Activated naive CD4-positive, alpha-beta T cell treated with anti-CD3 and anti-CD28 coated beads, Interleukin-2, amount 50 U/mL, for 16 hours (primary cell): Measurements from ENCODE around the gene KCNJ10.

Source experiments
- DNase-seq: peaks from one replicate; pipeline ENCODE4 v3.0.0-alpha.2; 2020

The KCNJ10 gene

DNA sequence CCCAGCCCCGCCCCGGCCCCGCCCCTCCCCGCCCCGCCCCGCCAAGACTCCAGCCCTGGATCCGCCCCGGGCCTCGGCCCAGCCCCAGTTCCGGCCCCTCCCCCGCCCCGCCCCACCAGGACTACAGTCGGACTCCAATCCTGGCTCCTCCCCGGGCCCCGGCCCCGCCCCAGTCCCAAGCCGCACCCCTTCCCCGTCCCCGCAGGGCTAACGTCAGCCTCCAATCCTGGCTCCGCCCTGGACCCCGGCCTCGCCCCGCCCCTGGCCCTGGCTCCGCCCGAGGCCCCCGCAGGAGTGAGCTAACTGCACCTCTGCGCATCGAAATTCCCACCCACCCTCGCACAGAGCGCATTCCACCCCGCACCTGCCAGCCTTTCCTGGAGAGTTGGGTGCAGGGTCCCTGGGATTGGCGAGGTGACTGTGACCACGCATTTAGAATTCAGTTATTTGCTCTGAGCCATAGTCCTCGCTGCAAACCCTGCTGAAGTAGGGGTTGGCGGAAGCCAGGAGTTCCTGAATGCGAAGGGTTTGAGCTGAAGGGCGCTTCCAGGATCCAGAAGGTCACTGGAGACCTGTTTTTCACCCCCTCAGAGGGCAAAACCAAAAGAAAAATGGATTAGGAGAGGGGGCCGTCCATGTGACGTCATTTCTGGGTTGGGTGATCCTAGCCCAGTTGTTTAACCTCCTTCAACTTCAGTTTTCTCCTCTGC is 29.0 kb upstream of the KCNJ10 start:
- peak; percentile 98 for DNase-seq

DNA sequence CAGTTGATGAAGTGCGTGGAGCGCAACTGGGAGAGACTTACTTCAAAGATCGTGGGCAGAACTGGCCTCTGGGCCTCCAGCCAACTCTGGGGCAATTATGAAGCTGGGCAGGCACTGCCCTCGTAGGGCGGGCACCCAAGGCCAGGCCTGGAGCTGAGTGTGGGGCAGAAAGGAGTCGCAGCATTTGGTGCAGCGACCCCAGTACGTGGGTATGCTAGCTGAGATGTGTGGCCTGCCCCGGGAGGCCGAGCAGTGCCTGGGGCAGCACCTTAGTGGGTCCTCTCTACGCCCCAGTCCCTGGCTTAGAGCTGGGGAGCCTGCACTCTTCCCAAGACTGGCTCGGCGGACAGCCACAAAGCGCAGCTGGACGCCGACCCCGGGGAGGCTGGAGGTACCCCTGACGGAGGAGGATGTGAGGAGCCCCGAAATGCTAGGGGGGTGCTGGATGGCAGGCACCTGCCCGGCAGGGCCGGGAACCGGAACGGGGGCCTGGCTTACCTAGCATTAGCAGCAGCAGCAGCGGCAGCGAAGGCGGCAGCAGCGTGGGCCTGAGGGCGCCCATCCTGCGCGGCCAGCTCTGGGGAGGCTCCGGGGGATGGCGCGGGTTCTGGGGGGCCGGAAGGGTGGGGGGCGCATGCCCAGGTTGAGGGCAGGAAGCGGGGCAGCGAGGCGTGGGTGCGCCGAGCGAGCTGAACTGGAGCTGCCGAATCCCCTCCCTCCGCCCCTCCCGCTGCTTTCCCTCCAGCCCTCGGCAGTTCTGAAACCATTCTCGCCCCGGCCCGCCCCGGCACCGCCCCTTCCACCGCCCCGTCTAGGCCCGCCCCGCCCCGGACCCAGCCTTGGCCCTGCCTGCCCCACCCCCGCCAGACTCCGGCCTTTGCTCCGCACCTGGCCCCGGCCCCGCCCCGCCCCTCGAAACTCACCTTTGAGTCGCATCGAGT is 28.2 kb upstream of the KCNJ10 start, which contains the start of gene IGSF8:
Gene IGSF8, minus strand, starts transcription at position 709 of the 941 bp plus-strand sequence. Its CDS starts 147 bp downstream, at position 562.
- DNase-seq, result peak; percentile 86

DNA sequence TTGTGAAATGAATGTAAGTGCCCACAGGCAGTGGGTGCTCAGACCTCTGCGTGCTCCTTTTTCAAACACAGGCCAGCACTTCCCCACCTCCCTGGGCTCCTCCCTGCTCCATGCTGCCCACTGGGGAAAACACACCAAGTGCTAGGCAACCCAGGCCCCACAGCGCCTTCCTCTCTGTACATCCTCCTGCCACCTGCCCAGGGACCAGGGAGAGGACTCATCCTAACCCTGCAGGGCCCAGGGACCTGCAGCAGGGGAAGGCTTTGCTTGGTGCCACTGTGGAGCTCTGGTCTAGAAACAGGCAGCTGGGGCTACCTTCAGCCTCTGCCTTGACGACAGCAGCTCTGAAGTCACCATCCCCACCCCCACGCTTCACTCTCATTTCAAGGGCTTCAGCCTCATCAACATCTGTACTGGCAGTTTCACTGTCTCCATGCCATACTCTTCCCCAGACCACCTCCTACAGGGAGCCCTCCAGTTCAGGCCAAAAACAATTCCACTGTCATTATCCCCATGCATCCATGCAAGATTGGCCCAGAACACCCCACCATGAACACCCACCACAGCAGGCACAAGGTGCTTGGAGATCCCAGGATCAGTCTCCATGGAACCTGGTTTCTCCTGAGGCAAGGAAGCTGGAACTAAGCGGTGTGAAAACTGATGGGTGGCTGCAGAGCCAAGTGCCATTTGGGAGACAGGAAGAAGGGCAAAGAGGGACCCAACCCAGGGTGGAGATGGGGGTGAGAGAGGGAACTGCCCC is 27.4 kb upstream of the KCNJ10 start:
- DNase-seq, result peak; percentile 40

DNA sequence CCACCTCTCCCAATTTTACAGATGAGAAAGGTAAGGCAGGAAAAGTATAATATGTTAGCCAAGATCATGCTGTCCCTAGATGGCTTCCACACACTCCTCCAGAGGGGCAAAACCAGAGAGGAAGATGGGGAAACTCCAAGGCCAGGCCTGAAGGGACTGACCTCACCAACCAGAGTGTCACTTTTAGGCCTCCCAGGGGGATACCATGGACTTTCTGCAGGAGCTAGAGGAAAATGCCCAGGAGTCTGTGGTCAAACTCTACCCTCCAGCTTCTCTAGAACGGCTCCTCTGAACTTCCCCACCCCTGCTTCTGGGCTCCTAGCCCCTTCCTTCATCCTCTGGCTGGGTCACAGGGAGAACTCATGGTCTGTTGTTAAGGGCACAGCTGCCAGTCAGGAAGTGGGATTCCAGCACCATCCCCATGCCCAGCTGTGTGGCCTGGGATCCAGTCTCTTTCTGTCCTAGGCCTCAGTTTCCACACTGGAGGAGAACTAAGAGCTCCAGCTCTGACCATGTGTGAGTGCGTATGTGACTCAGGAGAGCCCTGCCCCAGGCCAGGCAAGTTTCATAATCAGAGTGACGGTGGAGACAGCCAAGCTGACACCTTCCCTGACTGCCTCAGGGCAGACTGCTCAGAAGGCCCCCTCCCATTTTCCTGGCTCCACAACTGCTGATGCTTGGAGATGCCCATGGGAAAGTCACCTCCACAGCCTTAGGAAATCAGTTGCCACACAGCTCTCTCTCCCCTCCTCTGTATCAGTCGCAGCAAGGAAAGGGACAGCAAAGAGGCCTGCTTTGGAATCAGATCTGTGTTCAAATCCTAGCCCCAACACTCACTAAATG is 26.5 kb upstream of the KCNJ10 start:
- DNase-seq, result no peak

DNA sequence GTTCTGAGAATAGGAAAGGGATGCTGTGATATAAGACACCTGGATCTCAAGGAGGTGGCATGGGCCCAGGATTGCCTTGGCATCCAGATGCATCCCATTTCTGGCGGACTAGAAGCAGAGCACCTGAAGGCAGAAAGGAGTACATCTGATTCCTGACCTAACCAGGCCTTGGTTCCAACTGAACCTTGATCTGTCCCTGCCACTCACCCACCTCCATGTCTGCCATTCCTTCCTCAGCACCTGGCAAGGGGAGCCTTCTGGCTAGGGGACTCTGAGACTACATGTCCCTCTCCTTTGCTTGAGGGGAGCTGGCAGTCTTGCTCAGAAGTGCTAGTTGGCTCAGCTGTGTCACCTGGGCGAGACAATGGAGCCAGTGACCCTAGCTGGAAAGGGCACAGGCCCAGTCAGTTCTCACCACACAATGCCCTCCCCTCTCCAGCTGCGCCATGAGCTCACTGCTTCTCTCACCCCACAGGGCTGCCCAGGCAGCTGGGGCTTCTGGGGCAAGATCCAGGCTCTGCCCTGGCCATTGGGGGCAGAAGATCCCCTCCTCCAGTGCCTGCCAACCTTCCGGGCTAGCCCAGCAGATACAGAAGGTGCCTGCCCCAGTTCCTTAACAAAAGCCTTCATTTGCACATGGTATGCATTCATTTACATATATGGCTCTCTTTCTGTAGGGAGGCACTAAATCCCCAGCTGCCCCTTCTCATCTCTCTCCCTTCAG is 25.6 kb upstream of the KCNJ10 start:
- no peak for DNase-seq

GRCh38 chr1:160094806-160095205 is 24.8 kb upstream of the KCNJ10 start:
- DNase-seq, result no peak

GRCh38 chr1:160094291-160094625 is 24.3 kb upstream of the KCNJ10 start:
- no peak for DNase-seq

- DNase-seq, result no peak
These were observed 23.8 kb upstream of the KCNJ10 start for GRCh38 chr1:160093624-160094290.

GRCh38 chr1:160093069-160093395 is 23.1 kb upstream of the KCNJ10 start:
- no peak for DNase-seq

GRCh38 chr1:160092366-160093068 is 22.6 kb upstream of the KCNJ10 start:
- DNase-seq, result no peak

DNA sequence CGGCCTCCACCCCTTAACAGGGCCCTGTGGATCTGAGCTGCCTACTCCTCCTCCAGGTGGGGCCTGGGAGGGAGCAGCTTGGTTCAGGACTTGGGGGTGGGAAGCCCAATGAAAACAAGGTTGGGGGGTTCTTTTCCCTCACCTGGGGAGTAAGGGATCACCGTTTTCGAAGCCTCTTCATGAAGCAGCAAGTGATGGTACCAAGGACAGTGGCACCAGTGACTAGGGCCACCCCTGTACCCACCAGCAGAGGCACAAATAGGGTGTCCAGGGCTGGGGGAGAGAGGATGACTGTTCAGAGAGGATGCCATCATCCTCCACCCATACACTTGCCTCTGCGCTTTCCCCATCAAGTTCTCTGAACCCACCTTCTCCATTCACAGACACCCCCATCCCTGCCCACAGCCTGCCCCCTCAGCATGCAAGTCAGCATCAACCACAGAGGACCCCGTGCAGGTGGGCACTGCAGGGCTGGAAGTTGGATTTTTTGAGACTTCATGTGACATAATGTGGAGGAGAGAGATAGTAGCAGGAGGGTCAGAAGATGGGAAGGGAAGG is 21.8 kb upstream of the KCNJ10 start:
- DNase-seq, result no peak

- DNase-seq, result no peak
These were observed 20.8 kb upstream of the KCNJ10 start for GRCh38 chr1:160090760-160091159.

DNA sequence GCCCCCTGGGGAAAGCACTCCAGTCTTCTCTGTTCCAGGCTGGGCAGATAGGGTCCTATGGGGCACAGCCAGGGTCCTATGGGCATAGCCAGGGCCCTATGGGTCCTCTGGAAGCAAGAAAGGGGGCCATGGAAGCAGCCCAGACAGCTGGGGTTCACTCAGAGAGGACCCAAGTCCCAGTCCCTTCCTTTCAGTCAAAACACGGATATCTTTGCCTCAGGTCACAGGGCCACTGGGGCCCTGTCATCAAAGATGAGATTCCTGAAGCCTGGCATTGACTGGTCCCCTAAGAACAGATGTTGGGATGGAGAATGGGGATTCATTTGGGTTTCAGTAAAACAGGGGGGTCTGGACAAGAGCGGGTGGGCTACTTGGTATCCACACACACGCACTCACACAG is 19.9 kb upstream of the KCNJ10 start:
- no peak for DNase-seq

- no peak for DNase-seq
These were observed 17.2 kb upstream of the KCNJ10 start for GRCh38 chr1:160087118-160087662.

DNA sequence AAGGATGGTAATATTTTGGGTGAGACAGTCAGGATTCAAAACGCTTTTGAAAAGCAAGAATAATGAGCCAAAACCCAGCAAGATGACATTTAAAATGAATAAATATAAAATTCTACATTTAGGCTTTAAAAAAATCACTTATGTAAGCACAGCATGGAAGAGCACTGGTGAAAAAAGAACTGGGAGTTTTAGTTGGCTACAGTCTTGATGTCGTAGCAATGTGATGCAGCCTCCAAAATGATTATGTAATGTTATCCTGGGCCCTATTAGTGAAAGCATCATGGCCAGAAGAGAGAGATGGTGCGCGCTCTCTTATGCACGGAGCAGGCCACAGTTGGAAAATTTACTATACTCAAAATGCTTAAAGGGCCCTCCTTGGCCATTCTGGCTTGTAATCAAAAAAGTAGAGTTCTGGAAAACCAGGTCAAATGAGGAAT is 16.5 kb upstream of the KCNJ10 start:
- no peak for DNase-seq

- peak; percentile 81 for DNase-seq
These were observed 15.9 kb upstream of the KCNJ10 start for GRCh38 chr1:160085686-160086455.

DNA sequence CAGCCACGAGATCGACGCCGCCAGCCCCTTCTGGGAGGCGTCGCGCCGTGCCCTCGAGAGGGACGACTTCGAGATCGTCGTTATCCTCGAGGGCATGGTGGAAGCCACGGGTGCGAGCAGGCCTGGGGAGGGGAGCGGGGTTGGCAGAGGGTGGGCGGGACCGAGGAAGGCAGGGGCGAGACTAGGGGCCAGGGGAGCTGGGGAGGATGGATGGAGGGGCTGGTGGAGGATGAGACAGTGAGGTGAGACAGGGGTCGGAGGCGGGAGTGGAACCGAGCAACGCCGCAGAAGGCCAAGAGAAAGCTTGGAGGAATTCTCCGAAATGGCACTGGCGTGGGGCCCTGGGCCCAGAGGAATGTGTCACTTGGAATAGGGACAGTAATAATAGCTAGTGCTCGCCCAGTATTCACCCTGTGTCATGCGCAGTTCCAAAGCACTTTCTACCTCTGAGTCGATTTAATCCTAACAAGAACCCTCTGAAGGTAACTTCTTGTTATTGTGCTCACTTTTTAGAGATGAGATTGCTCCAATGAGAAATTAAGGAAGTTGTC is 14.9 kb upstream of the KCNJ10 start:
- DNase-seq, result no peak

DNA sequence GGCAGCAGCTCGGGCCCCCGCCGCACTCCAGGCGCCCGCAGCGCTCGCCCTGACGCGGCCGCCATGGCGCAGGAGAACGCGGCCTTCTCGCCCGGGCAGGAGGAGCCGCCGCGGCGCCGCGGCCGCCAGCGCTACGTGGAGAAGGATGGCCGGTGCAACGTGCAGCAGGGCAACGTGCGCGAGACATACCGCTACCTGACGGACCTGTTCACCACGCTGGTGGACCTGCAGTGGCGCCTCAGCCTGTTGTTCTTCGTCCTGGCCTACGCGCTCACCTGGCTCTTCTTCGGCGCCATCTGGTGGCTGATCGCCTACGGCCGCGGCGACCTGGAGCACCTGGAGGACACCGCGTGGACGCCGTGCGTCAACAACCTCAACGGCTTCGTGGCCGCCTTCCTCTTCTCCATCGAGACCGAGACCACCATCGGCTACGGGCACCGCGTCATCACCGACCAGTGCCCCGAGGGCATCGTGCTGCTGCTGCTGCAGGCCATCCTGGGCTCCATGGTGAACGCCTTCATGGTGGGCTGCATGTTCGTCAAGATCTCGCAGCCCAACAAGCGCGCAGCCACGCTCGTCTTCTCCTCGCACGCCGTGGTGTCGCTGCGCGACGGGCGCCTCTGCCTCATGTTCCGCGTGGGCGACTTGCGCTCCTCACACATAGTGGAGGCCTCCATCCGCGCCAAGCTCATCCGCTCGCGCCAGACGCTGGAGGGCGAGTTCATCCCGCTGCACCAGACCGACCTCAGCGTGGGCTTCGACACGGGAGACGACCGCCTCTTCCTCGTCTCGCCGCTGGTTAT is 14.2 kb upstream of the KCNJ10 start:
- DNase-seq, result peak; percentile 82
